Lower leg skin (tissue), 4 donors: ENCODE measurements around the gene LRRC41. TPM values are rescaled to one million over a fixed set of nuclear protein-coding genes. Genes with fewer than 3 reads are reported as not detected.

Experiments
- DNase-seq, 2 donors: peaks; one replicate each; pipeline ENCODE4 v3.0.0-alpha.2; 2019; ENCODE audit warnings: low spot score in 2 of 2
- H3K4me3 ChIP-seq: fragments of 200-600 bp; sonication (generic); 2 replicates; pipeline ENCODE4 v1.5.1; 2017; ENCODE audit warnings: mild to moderate bottlenecking, low read depth; ENCODE audit not compliant: poor library complexity, severe bottlenecking
- CTCF ChIP-seq, 3 donors: fragments of 450-650 bp; IDR thresholded peaks; one replicate each; pipeline ENCODE4 v1.5.1; 2016; ENCODE audit warnings: antibody characterized with exemption in 3 of 3, mild to moderate bottlenecking in 3 of 3, moderate library complexity in 2 of 3
- POLR2A ChIP-seq, 2 donors: fragments of 450-650 bp; IDR thresholded peaks; one replicate each; pipeline ENCODE4 v1.6.1; 2016 to 2017; ENCODE audit warnings: antibody characterized with exemption in 2 of 2, mild to moderate bottlenecking in 1 of 2, moderate library complexity in 1 of 2
- WGBS, 2 donors: methylation state at CpG; one replicate each; pipeline ENCODE4 v1.1.5; 2018; 5-methylcytosine and 5-hydroxymethylcytosine counted together
- intact Hi-C: fragments of 100-400 bp; cut with DNase I; formaldehyde crosslinking; loops from one replicate; pipeline ENCODE4 v1.15.0; 2023; ENCODE audit warnings: low total_unique reads
- total RNA-seq, 4 donors: library from RNA; depleted of rRNA; stranded (reverse); fragments of >200 nt; gene quantifications; one replicate each; pipeline ENCODE4 v1.1.0, GENCODE V29; 2016

LRRC41 gene
- total RNA-seq, 4 donors from 2014 or later = 74.6 to 87.8 (median 82.3) TPM

- TF ChIP-seq POLR2A (IDR thresholded peaks at IDR 0.05) = no peak
- 86 to 100% methylated on average over 2 of the region's 2 CpGs for WGBS, 2 donors
- H3K4me3 ChIP-seq = no peak overlapping the region
- intact Hi-C loops = loop anchor here (10.0 kb wide), 1 partner anchor 62 kb away; no protein-coding TSS in a partner anchor
- DNase-seq = no peak
Observed at GRCh38 chr1:46263146-46263545, 40.3 kb downstream of the LRRC41 start.

GRCh38 chr1:46262508-46262907, 40.9 kb downstream of the LRRC41 start:
- no peak for TF ChIP-seq POLR2A (IDR thresholded peaks at IDR 0.05)
- no peak for TF ChIP-seq CTCF (IDR thresholded peaks at IDR 0.05)
- no peak for DNase-seq
- intact Hi-C loops = loop anchor here (10.0 kb wide), 1 partner anchor 62 kb away; no protein-coding TSS in a partner anchor
- no peak overlapping the region for H3K4me3 ChIP-seq
- WGBS, 2 donors = 91 to 100% methylated on average over 1 of the region's 1 CpG

GRCh38 chr1:46256523-46256922, 46.9 kb downstream of the LRRC41 start:
- DNase-seq = no peak
- no peak overlapping the region for H3K4me3 ChIP-seq
- TF ChIP-seq POLR2A (IDR thresholded peaks at IDR 0.05) = no peak
- no peak for TF ChIP-seq CTCF (IDR thresholded peaks at IDR 0.05)
- intact Hi-C loops = no loop called here
- 97 to 100% methylated on average over 2 of the region's 2 CpGs for WGBS, 2 donors

DNA sequence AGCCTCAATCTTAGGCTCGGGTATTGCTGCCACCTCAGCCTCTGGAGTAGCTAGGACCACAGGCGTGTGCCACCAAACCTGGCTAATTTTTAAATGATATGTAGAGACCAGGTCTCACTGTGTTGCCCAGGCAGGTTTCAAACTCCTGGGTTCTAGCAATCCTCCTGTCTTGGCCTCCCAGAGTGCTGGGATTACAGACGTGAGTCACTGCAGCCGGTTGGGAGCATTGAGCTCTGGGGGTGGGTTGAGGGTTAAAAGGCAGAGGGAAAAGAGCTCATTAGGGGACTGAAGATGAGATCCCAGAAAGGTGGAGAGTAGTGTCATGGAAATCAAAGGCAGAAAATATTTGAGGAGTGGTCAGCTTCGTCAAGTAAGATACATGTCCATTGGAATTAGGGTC, 48.7 kb downstream of the LRRC41 start:
- TF ChIP-seq CTCF (IDR thresholded peaks at IDR 0.05) = no peak
- no peak for TF ChIP-seq POLR2A (IDR thresholded peaks at IDR 0.05)
- DNase-seq = no peak
- no peak overlapping the region for H3K4me3 ChIP-seq
- intact Hi-C loops = no loop called here
- 93 to 94% methylated on average over 5 of the region's 5 CpGs for WGBS, 2 donors

DNA sequence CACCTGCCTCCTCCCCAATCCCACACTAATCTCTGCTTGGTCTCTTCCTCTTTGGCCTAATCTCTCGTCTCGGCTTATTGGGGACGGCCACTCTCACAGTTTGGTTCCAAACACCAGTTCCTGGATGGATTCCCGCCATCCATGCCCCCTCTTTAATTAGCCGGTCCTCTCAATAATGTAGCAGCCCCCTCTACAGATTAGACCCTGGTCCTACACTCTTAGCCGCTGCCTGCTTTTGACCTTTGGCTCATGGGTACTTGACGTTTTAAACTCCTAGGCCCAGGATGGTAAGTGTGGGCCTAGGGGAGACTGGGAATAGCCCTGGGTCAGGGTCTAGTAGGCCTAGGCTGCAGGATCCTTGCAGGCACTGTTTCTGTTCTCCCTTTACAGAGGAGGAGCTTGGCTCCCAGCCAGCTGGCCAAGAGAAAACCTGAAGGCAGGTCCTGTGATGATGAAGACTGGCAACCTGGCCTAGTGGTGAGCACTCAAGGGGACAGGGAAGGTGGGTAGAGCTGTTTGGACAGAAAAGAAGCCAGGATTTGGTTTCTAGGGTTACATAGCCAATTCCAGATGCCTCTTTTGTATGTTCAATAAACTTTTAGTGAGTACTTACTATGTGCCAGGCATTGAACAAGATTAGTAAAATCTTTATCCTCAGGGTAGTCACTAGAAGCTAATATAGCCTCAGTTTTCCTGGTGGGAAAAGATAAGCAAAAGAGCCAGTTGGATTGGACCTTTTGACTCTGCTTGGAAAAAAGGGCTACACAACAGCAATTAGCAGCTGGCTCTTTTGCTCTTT, 55.1 kb downstream of the LRRC41 start:
- intact Hi-C loops = no loop called here
- TF ChIP-seq POLR2A (IDR thresholded peaks at IDR 0.05) = no peak
- no peak for TF ChIP-seq CTCF (IDR thresholded peaks at IDR 0.05)
- 4 to 5% methylated on average over 7 of the region's 7 CpGs for WGBS, 2 donors
- DNase-seq = peak in 1 of 2 donors; percentile 23
- peak overlapping the region; percentile 8 for H3K4me3 ChIP-seq

GRCh38 chr1:46247436-46248121, 55.8 kb downstream of the LRRC41 start, which contains the start of gene RAD54L:
Gene RAD54L (plus strand): TSS chr1:46247763. CDS start chr1:46248406, 643 bp downstream.
- intact Hi-C loops = no loop called here
- peak; percentile 98 to 99 for DNase-seq
- WGBS, 2 donors = 1 to 2% methylated on average over 37 to 40 of the region's 49 CpGs
- no peak for TF ChIP-seq CTCF (IDR thresholded peaks at IDR 0.05)
- TF ChIP-seq POLR2A (IDR thresholded peaks at IDR 0.05) = no peak
- H3K4me3 ChIP-seq = peak within 1 kb of the TSS; percentile 44
